Activated CD8-positive, alpha-beta T cell treated with anti-CD3 and anti-CD28 coated beads for 36 hours (primary cell): ENCODE data around the gene PPP1R9B. TPM values are rescaled to one million over a fixed set of nuclear protein-coding genes. Genes with fewer than 3 reads are reported as not detected.

Experiments
- ATAC-seq: fragments of 200-7000 bp; cut with Tn5 transposase; one replicate; pipeline ENCODE4 v1.10.0; 2021; ENCODE audit warnings: mild to moderate bottlenecking, moderate library complexity
- CTCF ChIA-PET: fragments of 350-600 bp; sonication (Branson Sonifier 250); formaldehyde crosslinking; loops from one replicate; lab custom pipeline; 2021; ENCODE audit warnings: antibody characterized with exemption; lab: Charles Lee
- POLR2A ChIA-PET: fragments of 350-600 bp; sonication (Branson Sonifier 250); formaldehyde crosslinking; loops from one replicate; lab custom pipeline; 2021; ENCODE audit warnings: antibody characterized with exemption; lab: Charles Lee
- DNase-seq: peaks from one replicate; pipeline ENCODE4 v3.0.0-alpha.2; 2020
- H3K27ac Mint-ChIP-seq: one replicate; pipeline ENCODE4 v1.8.0; 2021; ENCODE audit warnings: mild to moderate bottlenecking, mixed read lengths
- H3K27me3 Mint-ChIP-seq: one replicate; pipeline ENCODE4 v1.8.0; 2021; ENCODE audit warnings: mixed read lengths
- H3K36me3 Mint-ChIP-seq: one replicate; pipeline ENCODE4 v1.8.0; 2021; ENCODE audit warnings: low read depth, mixed read lengths
- H3K4me1 Mint-ChIP-seq: one replicate; pipeline ENCODE4 v1.8.0; 2021; ENCODE audit warnings: low read depth, mixed read lengths
- H3K4me3 Mint-ChIP-seq: one replicate; pipeline ENCODE4 v1.8.0; 2021; ENCODE audit warnings: mild to moderate bottlenecking, moderate library complexity, mixed read lengths
- H3K9me3 Mint-ChIP-seq: one replicate; pipeline ENCODE4 v1.8.0; 2021; ENCODE audit warnings: mixed read lengths
- intact Hi-C: fragments of 100-400 bp; cut with micrococcal nuclease; formaldehyde crosslinking; loops from one replicate; pipeline ENCODE4 v1.10.0; 2022
- total RNA-seq, 2 experiments: library from RNA; stranded (reverse); gene quantifications; one replicate each; pipeline ENCODE4 v1.2.3, GENCODE V29; 2021
- TF ChIP-seq, protein P1 (sequence below): fragments of 200-600 bp; IDR thresholded peaks from one replicate; pipeline ENCODE4 v1.8.0; 2022; ENCODE audit warnings: antibody characterized with exemption, mild to moderate bottlenecking

Gene PPP1R9B
- total RNA-seq, 2 experiments from 2014 or later = 52.4 to 56.4 TPM

DNA sequence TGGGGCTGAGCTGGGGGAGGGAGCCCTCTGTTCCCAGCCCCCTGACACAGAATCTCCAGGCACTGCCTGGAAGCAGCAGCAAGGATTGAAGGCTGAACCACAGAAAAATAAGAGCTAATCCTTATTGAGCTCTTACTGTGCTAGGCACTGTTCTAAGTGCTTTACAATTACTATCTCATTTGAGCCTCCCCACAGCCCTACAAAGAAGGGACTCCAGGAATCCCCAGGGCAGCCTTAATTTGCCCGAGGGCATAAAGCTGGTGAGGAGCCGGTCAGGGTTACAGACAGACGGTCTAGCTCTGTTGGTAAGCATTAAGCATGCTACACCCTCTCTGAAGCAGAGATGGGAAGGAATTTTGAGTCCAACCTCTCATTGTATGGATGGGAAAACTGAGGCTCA, 27.5 kb downstream of the PPP1R9B start:
- Mint-ChIP-seq H3K27ac (no peak overlapping the region), H3K4me3 (no peak overlapping the region), H3K36me3 (no peaks in the 10 kb centered on the region), H3K4me1 (no peaks in the 10 kb centered on the region), H3K9me3 (no peaks in the 10 kb centered on the region), H3K27me3 (peaks cover 18% of the 10 kb centered on the region)
- ChIA-PET CTCF (interaction anchor here (1.1 to 1.5 kb wide), 6 partner anchors 8 to 35 kb away, joined by 3 to 6 read pairs (median 4); no protein-coding TSS in a partner anchor), POLR2A (interaction anchor here (1.0 to 2.0 kb wide), 3 partner anchors 8 to 39 kb away, joined by 3 to 5 read pairs (median 4); no protein-coding TSS in a partner anchor)
- TF ChIP-seq, protein P1, sequence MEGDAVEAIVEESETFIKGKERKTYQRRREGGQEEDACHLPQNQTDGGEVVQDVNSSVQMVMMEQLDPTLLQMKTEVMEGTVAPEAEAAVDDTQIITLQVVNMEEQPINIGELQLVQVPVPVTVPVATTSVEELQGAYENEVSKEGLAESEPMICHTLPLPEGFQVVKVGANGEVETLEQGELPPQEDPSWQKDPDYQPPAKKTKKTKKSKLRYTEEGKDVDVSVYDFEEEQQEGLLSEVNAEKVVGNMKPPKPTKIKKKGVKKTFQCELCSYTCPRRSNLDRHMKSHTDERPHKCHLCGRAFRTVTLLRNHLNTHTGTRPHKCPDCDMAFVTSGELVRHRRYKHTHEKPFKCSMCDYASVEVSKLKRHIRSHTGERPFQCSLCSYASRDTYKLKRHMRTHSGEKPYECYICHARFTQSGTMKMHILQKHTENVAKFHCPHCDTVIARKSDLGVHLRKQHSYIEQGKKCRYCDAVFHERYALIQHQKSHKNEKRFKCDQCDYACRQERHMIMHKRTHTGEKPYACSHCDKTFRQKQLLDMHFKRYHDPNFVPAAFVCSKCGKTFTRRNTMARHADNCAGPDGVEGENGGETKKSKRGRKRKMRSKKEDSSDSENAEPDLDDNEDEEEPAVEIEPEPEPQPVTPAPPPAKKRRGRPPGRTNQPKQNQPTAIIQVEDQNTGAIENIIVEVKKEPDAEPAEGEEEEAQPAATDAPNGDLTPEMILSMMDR = no peak
- intact Hi-C loops = no loop called here
- DNase-seq = no peak
- no peak for ATAC-seq

DNA sequence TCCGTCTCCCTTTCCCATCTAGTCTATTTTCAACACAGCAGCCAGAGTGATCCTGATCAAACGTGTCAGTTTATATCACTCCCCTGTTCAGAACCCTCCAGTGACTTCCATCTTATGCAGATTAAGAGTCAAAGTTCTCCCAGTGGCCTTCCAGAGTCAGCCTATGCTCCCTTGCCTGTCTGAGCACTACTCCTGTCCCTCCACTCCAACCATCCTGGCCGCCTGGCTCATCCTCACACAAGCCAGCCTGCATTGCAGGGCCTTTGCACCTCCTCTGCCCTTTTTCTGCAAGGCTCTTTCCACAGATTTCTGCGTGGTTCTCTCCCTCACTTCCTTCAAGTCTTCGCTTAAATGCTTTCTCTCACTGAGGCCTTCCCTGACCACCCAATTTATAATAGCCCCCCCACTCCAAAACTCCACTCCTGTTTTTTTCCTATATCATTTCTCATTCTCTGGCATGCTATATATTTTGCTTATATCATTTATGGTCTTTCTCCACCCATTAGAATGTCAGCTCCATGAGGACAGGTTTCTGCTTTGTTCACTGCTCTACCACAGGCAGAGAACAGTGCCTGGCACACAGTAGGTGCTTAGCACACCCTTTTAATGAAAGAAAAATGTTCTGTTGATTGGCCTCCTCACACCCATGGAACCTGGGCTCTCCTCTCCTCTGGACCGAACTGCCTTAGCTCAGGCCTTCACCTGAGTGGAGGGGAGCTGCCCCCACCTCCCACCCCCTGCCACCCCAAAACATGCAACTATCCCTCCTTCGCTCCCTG, 29.8 kb downstream of the PPP1R9B start:
- no peak overlapping the region for H3K4me3 Mint-ChIP-seq

GRCh38 chr17:50118828-50119218, 31.7 kb downstream of the PPP1R9B start:
- Mint-ChIP-seq H3K27ac (no peak overlapping the region), H3K27me3 (peaks cover 33% of the 10 kb centered on the region), H3K36me3 (no peaks in the 10 kb centered on the region), H3K9me3 (no peaks in the 10 kb centered on the region), H3K4me3 (no peak overlapping the region), H3K4me1 (peaks cover 12% of the 10 kb centered on the region)
- intact Hi-C loops = loop anchor here (10.0 kb wide), 1 partner anchor 46 kb away; the partner anchor contains the start of gene SGCA
- ATAC-seq (no peak), DNase-seq (no peak)
- CTCF ChIA-PET = interaction anchor here (1.0 to 3.0 kb wide), 11 partner anchors 12 to 81 kb away, joined by 3 to 13 read pairs (median 5); partner anchors contain the start of genes PDK2 and SAMD14
- TF ChIP-seq, protein P1 = no peak
- POLR2A ChIA-PET = interaction anchor here (1.2 to 2.7 kb wide), 3 partner anchors 17 to 31 kb away, joined by 3 to 6 read pairs (median 3); partner anchors contain the start of gene PPP1R9B

More for the DNA sequence above, 29.8 kb downstream of the PPP1R9B start:
- Mint-ChIP-seq H3K27me3 (peaks cover 24% of the 10 kb centered on the region), H3K9me3 (no peaks in the 10 kb centered on the region), H3K4me1 (peaks cover 8% of the 10 kb centered on the region), H3K36me3 (no peaks in the 10 kb centered on the region), H3K27ac (no peak overlapping the region)
- ChIA-PET POLR2A (interaction anchor here (1.0 to 1.1 kb wide), 2 partner anchors 23 to 31 kb away, joined by 3 read pairs; no protein-coding TSS in a partner anchor), CTCF (interaction anchor here (1.1 to 3.0 kb wide), 3 partner anchors 19 to 41 kb away, joined by 3 to 12 read pairs (median 5); partner anchors contain the start of gene PDK2)
- DNase-seq = no peak
- no peak for ATAC-seq
- intact Hi-C loops = no loop called here
- TF ChIP-seq, protein P1 = no peak

DNA sequence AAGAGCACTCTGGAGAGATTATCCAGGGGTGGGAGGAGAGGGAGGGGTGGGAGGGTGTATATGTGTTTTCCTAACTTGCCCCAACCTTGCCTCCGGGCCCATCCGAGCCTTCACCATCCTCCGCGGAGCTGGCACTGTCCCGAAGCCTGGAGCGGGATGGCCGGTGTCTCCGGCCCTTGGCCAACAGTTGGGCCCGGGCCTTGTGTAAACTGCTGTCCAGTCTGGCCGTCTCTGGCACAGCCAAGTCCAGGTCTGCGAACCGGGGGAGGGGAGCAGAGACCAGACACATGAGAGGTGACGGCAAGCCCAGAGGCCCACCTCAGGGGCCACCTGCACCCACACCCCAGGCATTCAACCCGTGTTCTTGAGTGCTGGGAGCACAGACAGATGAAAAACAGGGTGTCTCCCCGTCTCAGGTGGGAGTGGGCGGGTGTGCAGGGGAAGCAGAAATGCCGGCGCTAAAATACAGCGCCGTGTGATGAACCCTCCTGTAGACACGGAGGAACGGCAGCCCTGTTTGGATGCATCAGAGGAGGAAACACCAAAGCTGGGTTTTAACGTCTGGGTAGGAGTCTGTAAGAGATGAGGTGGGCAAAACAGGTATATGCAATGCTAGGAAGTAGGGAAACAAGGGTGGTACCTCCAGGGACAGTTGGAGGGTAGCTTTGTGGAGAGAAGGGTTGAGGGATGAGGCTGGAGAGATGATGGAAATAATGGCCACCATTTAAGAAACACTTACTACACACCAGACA, 32.2 kb downstream of the PPP1R9B start:
- POLR2A ChIA-PET = interaction anchor here (0.5 to 2.7 kb wide), 7 partner anchors 14 to 51 kb away, joined by 3 to 6 read pairs (median 3); partner anchors contain the start of genes PDK2 and PPP1R9B
- peaks cover 33% of the 10 kb centered on the region for H3K27me3 Mint-ChIP-seq

More for the DNA sequence above, 32.2 kb downstream of the PPP1R9B start:
- TF ChIP-seq, protein P1 = no peak
- no peak overlapping the region for H3K4me3 Mint-ChIP-seq
- no peaks in the 10 kb centered on the region for H3K9me3 Mint-ChIP-seq
- H3K4me1 Mint-ChIP-seq = peaks cover 12% of the 10 kb centered on the region
- no peak overlapping the region for H3K27ac Mint-ChIP-seq
- no peaks in the 10 kb centered on the region for H3K36me3 Mint-ChIP-seq
- no peak for ATAC-seq
- CTCF ChIA-PET = interaction anchor here (0.8 to 5.0 kb wide), 19 partner anchors 8 to 152 kb away, joined by 3 to 45 read pairs (median 5); partner anchors contain the start of genes PDK2 and SAMD14
- intact Hi-C loops = loop anchor here (10.0 kb wide), 1 partner anchor 47 kb away; the partner anchor contains the start of gene SGCA
- no peak for DNase-seq
